Ovary (tissue), 10 donors: Measurements from ENCODE around the gene CSAG2. TPM values are rescaled to one million over a fixed set of nuclear protein-coding genes. Genes with fewer than 3 reads are reported as not detected.
"Not testable (repeated sequence)": the region's sequence is repeated elsewhere in the genome, so short reads cannot be mapped to it uniquely, and the experiment has no call there.

ENCODE experiments used
- DNase-seq, 5 donors: peaks; one replicate each; pipeline ENCODE4 v3.0.0-alpha.2; 2019 to 2020
- H3K27ac ChIP-seq, 2 donors: fragments of 200-600 bp; one replicate each; pipeline versions ENCODE4 v1.5.1 to v1.8.0; 2019 to 2022
- H3K27me3 ChIP-seq: fragments of 200-600 bp; one replicate; pipeline ENCODE4 v1.8.0; 2022
- H3K36me3 ChIP-seq: fragments of 200-600 bp; sonication (generic); one replicate; pipeline ENCODE4 v1.5.1; 2019
- H3K4me1 ChIP-seq: one replicate; pipeline ENCODE4 v1.8.1; 2013; ENCODE audit warnings: mild to moderate bottlenecking, moderate library complexity; ENCODE audit not compliant: insufficient read depth
- H3K4me3 ChIP-seq: fragments of 200-600 bp; sonication (generic); one replicate; pipeline ENCODE4 v1.5.1; 2017
- H3K9me3 ChIP-seq, 2 donors: fragments of 200-600 bp in 1 of 2; sonication (generic) in 1 of 2; one replicate each; pipeline versions ENCODE4 v1.5.1 to v1.8.1; 2013 to 2019; ENCODE audit warnings: mild to moderate bottlenecking in 1 of 2, moderate library complexity in 1 of 2
- EP300 ChIP-seq: sonication (generic); formaldehyde crosslinking; IDR thresholded peaks from one replicate; pipeline ENCODE4 v1.6.1; 2017; ENCODE audit warnings: antibody characterized with exemption
- POLR2A ChIP-seq: fragments of 450-650 bp; IDR thresholded peaks from one replicate; pipeline ENCODE4 v1.6.1; 2017; ENCODE audit warnings: antibody characterized with exemption, mild to moderate bottlenecking, moderate library complexity
- WGBS, 3 donors: extraction: QIAGEN DNeasy Blood & Tissue Kit in 1 of 3; methylation state at CpG; one replicate each; pipeline versions ENCODE4 v1.1.5 to v1.1.7; 2013 to 2017; 5-methylcytosine and 5-hydroxymethylcytosine counted together
- intact Hi-C, 4 donors: fragments of 100-400 bp; cut with DNase I; formaldehyde crosslinking; loops; one replicate each; pipeline versions ENCODE4 v1.11.0 to v1.15.1; 2022 to 2023
- long read RNA-seq, 3 donors: library from polyadenylated mRNA in 2 of 3; unstranded in 2 of 3; transcript quantifications; one replicate each; pipeline ENCODE4 v2.0.0 and lab custom pipeline, GENCODE V29; 2021 to 2026
- polyA plus RNA-seq, 2 donors: library from polyadenylated mRNA; stranded (reverse); fragments of 200-250 nt in 1 of 2; fragments of 350-450 nt in 1 of 2; fragmentation: Illumina TruSeq in 1 of 2; extraction: RNeasy Lipid Tissue Mini Kit (QIAGEN cat#74804) in 1 of 2; gene quantifications; one replicate each; pipeline ENCODE4 v1.2.3, GENCODE V29; 2013 to 2014
- total RNA-seq, 7 donors: library from RNA; depleted of rRNA in 2 of 7; stranded (reverse); fragments of >200 nt in 2 of 7; fragmentation: NEBNext Ultra II Directional in 3 of 7; extraction: Animal tissue kit (Norgen Biotek cat#: 25700) in 3 of 7; gene quantifications; one replicate each; pipeline versions ENCODE4 v1.1.0 to v1.2.4, GENCODE V29; 2016 to 2023
- TF ChIP-seq, protein P1 (sequence below), 3 donors: fragments of 450-650 bp in 2 of 3; fragments of 200-600 bp in 1 of 3; IDR thresholded peaks; one replicate each; pipeline versions ENCODE4 v1.5.1 to v1.8.0; 2016 to 2022; ENCODE audit warnings: antibody characterized with exemption in 3 of 3, mild to moderate bottlenecking in 1 of 3
- donor health status: DM: no; HTN: no; CAD: no; lungs with moderate emphysema.
- donor health status: DM: no; HTN: no; CAD: no.
- donor health status: Bipolar disorder and iron deficiency.
- donor health status: DM: yes; HTN: yes; CAD: no.
- donor health status: DM: no; HTN: no; CAD: no.
- donor health status: DM: yes; HTN: yes; CAD: no.

CSAG2 gene, protein sequence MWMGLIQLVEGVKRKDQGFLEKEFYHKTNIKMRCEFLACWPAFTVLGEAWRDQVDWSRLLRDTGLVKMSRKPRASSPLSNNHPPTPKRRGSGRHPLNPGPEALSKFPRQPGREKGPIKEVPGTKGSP
- total RNA-seq (not detected), polyA plus RNA-seq (not detected)
- long read RNA-seq, donor 1, result 0 reads
- long read RNA-seq, donor 2, result 0 reads
- long read RNA-seq, donor 3, result 0 reads

- H3K4me3 ChIP-seq, DNase-seq, H3K27ac ChIP-seq, H3K27me3 ChIP-seq, H3K36me3 ChIP-seq, H3K4me1 ChIP-seq, intact Hi-C loops, H3K9me3 ChIP-seq: not testable (repeated sequence)
- WGBS, 3 donors, result no CpG with 5 or more reads among the region's 2 CpGs
Measured at GRCh38 chrX:152709173-152709572, at the start of gene CSAG2. CSAG2 (minus strand) TSS chrX:152709273; CDS start chrX:152709112, 161 bp downstream.

- H3K27ac ChIP-seq, intact Hi-C loops, H3K4me1 ChIP-seq, H3K4me3 ChIP-seq, H3K9me3 ChIP-seq, H3K36me3 ChIP-seq, DNase-seq, H3K27me3 ChIP-seq: not testable (repeated sequence)
- no CpG with 5 or more reads among the region's 5 CpGs for WGBS, 3 donors
Measured at GRCh38 chrX:152754871-152755270, 45.8 kb upstream of the CSAG2 start.

DNA sequence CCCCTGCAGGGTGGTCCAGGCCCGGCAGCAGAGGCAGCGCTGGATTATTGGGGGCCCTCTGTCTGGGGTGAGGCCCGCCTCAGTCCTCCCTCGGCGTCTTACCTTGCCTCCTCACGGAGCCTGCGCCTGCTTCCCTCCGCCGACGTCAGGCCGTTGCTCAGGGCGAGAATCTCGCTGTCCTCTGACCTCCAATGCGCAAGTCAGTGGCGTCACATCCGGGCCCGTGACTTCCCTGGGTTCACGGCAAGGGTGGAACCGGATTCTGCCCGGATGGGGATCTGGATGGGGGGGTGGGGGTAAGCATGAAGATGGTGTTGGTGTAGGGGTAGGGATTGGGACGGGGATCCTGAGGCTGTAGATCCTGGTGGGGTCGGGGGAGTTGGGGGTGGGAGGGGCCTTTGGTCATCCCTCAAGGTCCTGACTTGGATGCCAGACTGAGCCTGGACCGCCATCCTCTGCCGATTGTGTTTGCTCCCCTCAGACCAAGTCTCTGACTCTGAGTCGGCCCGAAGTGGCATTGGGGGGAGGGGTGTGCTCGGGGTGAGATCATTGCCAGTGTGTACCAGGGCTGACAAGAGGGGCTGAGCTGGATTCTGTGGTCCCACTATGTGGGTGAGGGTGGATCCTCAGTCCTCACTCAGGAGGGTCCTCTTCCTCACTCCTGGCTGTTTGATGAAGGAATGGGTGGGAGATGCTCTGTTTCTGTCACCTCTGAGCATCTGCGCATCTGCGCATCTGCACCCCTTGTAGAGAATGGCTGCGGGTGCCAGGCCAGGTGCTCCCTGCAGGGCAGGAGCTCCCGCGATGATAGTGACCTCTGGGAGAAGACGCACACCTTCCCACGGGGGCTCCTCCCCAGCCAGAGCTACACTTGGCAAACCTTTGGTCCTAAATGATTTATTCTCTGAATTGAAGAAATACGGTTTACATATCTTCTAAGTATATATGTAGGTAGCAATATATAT is 44.9 kb upstream of the CSAG2 start, which contains the start of gene MAGEA2:
Gene MAGEA2, minus strand, starts transcription at position 157 of the 965 bp plus-strand sequence. CDS start 2,479 bp downstream, outside the sequence.
- H3K9me3 ChIP-seq, DNase-seq, intact Hi-C loops, H3K27ac ChIP-seq, H3K4me1 ChIP-seq, H3K36me3 ChIP-seq, H3K27me3 ChIP-seq, H3K4me3 ChIP-seq: not testable (repeated sequence)
- no CpG with 5 or more reads among the region's 35 CpGs for WGBS, 3 donors

DNA sequence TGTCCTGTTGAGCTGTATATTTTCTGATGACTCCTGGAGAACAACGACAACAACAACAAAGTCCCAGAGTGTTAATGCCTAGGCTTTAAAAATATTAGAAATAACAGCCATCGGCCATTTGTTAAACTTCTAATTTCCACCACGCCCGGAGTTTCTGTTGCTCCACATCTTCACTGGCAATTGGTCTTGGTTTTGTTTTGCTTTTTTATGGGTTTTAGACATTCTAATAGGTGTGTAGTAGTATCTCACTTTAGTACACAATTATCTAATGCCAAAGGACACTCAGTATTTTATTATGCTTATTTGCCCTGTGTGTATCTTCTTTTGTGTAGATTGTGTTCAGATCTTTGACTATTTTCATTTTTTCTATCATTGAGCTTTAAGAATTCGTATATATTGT is 29.5 kb upstream of the CSAG2 start:
- Histone ChIP-seq H3K9me3 (no peaks in the 10 kb centered on the region), H3K36me3 (no peaks in the 10 kb centered on the region), H3K27ac (no peak overlapping the region), H3K4me3 (no peak overlapping the region), H3K27me3 (no peaks in the 10 kb centered on the region), H3K4me1 (no peaks in the 10 kb centered on the region)
- DNase-seq, result no peak
- intact Hi-C loops, result no loop called here
- WGBS, 3 donors, result 70 to 78% (median 73%) methylated on average over 5 of the region's 5 CpGs
- no peak for TF ChIP-seq EP300
- TF ChIP-seq, protein P1, sequence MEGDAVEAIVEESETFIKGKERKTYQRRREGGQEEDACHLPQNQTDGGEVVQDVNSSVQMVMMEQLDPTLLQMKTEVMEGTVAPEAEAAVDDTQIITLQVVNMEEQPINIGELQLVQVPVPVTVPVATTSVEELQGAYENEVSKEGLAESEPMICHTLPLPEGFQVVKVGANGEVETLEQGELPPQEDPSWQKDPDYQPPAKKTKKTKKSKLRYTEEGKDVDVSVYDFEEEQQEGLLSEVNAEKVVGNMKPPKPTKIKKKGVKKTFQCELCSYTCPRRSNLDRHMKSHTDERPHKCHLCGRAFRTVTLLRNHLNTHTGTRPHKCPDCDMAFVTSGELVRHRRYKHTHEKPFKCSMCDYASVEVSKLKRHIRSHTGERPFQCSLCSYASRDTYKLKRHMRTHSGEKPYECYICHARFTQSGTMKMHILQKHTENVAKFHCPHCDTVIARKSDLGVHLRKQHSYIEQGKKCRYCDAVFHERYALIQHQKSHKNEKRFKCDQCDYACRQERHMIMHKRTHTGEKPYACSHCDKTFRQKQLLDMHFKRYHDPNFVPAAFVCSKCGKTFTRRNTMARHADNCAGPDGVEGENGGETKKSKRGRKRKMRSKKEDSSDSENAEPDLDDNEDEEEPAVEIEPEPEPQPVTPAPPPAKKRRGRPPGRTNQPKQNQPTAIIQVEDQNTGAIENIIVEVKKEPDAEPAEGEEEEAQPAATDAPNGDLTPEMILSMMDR (IDR thresholded peaks at IDR 0.05), result no peak

- H3K36me3 ChIP-seq, H3K9me3 ChIP-seq, intact Hi-C loops, H3K27ac ChIP-seq, H3K4me3 ChIP-seq, H3K4me1 ChIP-seq, H3K27me3 ChIP-seq: not testable (repeated sequence)
- peak in 1 of 5 donors; percentile 1 for DNase-seq
- WGBS, 3 donors, result 73 to 83% (median 80%) methylated on average over 12 of the region's 12 CpGs
Measured at GRCh38 chrX:152736528-152736927, 27.5 kb upstream of the CSAG2 start.

DNA sequence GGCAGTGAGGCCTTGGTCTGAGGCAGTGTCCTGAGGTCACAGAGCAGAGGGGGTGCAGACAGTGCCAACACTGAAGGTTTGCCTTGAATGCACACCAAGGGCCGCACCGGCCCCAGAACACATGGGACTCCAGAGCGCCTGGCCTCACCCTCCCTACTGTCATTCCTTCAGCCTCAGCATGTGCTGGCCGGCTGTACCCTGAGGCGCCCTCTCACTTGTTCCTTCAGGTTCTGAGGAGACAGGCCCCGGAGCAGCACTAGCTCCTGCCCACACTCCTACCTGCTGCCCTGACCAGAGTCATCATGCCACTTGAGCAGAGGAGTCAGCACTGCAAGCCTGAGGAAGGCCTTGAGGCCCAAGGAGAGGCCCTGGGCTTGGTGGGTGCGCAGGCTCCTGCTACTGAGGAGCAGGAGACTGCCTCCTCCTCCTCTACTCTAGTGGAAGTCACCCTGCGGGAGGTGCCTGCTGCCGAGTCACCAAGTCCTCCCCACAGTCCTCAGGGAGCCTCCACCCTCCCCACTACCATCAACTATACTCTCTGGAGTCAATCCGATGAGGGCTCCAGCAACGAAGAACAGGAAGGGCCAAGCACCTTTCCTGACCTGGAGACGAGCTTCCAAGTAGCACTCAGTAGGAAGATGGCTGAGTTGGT is 26.9 kb upstream of the CSAG2 start:
- no peaks in the 10 kb centered on the region for H3K27me3 ChIP-seq
- DNase-seq, result peak in 1 of 5 donors; percentile 7
- no peak overlapping the region for H3K4me3 ChIP-seq
- WGBS, 3 donors, result 83 to 89% (median 84%) methylated on average over 10 to 12 of the region's 12 CpGs
- H3K27ac ChIP-seq, result no peak overlapping the region
- intact Hi-C loops, result no loop called here
- no peaks in the 10 kb centered on the region for H3K36me3 ChIP-seq
- TF ChIP-seq EP300 (no peak), POLR2A (no peak)
- TF ChIP-seq, protein P1 (IDR thresholded peaks at IDR 0.05), result no peak
- H3K9me3 ChIP-seq, result no peaks in the 10 kb centered on the region
- H3K4me1 ChIP-seq, result no peaks in the 10 kb centered on the region
